ENCODE measurements around the gene AUTS2.
A peak's percentile ranks its signal among the peaks of the same experiment; 100 is the strongest.

The AUTS2 gene

GRCh38 chr7:70028620-70029019 is 430.3 kb downstream of the AUTS2 start:
- TF ChIP-seq FOXM1 (IDR thresholded peaks at IDR 0.05; ENCODE audit: borderline replicate concordance): no peak
- no peak for TF ChIP-seq NFRKB (IDR thresholded peaks at IDR 0.05)
- no peak for TF ChIP-seq HDGF (IDR thresholded peaks at IDR 0.05; ENCODE audit: borderline replicate concordance)
- CTCF ChIA-PET: no interaction called here
- POLR2A ChIA-PET: no interaction called here
- no peak for DNase-seq (ENCODE audit: extremely low spot score)

GRCh38 chr7:70029993-70030392 is 431.7 kb downstream of the AUTS2 start:
- DNase-seq (ENCODE audit: extremely low spot score): no peak
- POLR2A ChIA-PET: no interaction called here
- CTCF ChIA-PET: no interaction called here
- no peak for TF ChIP-seq CTBP1 (IDR thresholded peaks at IDR 0.05; ENCODE audit: borderline replicate concordance)
- TF ChIP-seq SP1 (IDR thresholded peaks at IDR 0.05): no peak
- TF ChIP-seq SUZ12 (IDR thresholded peaks at IDR 0.05): no peak
- TF ChIP-seq FOXA1 (IDR thresholded peaks at IDR 0.05): no peak
- TF ChIP-seq LEF1 (IDR thresholded peaks at IDR 0.05; ENCODE audit: borderline replicate concordance): no peak
- TF ChIP-seq ZNF384 (IDR thresholded peaks at IDR 0.05): no peak
- TF ChIP-seq FOXK2 (IDR thresholded peaks at IDR 0.05): no peak
- no peak for TF ChIP-seq NFRKB (IDR thresholded peaks at IDR 0.05)
- no peak for TF ChIP-seq HDGF (IDR thresholded peaks at IDR 0.05; ENCODE audit: borderline replicate concordance)
- TF ChIP-seq L3MBTL2 (conservative IDR thresholded peaks at IDR 0.05): no peak
- no peak for TF ChIP-seq BHLHE40 (IDR thresholded peaks at IDR 0.05; ENCODE audit: borderline replicate concordance)
- TF ChIP-seq ELF4 (IDR thresholded peaks at IDR 0.05): no peak
- TF ChIP-seq PKNOX1 (IDR thresholded peaks at IDR 0.05): no peak
- no peak for TF ChIP-seq TARDBP (IDR thresholded peaks at IDR 0.05)
- no peak for TF ChIP-seq ARNT (IDR thresholded peaks at IDR 0.05)
- TF ChIP-seq FOXM1 (IDR thresholded peaks at IDR 0.05; ENCODE audit: borderline replicate concordance): no peak

GRCh38 chr7:70030745-70031144 is 432.5 kb downstream of the AUTS2 start:
- ChIA-PET CTCF (no interaction called here), POLR2A (no interaction called here)
- DNase-seq (ENCODE audit: extremely low spot score): no peak
- TF ChIP-seq BHLHE40 (IDR thresholded peaks at IDR 0.05; ENCODE audit: borderline replicate concordance): no peak
- TF ChIP-seq HDGF (IDR thresholded peaks at IDR 0.05; ENCODE audit: borderline replicate concordance): no peak
- TF ChIP-seq L3MBTL2 (conservative IDR thresholded peaks at IDR 0.05): no peak
- no peak for TF ChIP-seq TARDBP (IDR thresholded peaks at IDR 0.05)

GRCh38 chr7:70031245-70031644 is 433.0 kb downstream of the AUTS2 start:
- TF ChIP-seq BHLHE40 (IDR thresholded peaks at IDR 0.05; ENCODE audit: borderline replicate concordance) (no peak), HDGF (IDR thresholded peaks at IDR 0.05; ENCODE audit: borderline replicate concordance) (no peak), FOXM1 (IDR thresholded peaks at IDR 0.05; ENCODE audit: borderline replicate concordance) (no peak), SP1 (IDR thresholded peaks at IDR 0.05) (no peak), ZNF384 (IDR thresholded peaks at IDR 0.05) (no peak), ELF4 (IDR thresholded peaks at IDR 0.05) (no peak), CTBP1 (IDR thresholded peaks at IDR 0.05; ENCODE audit: borderline replicate concordance) (no peak), ARNT (IDR thresholded peaks at IDR 0.05) (no peak), LEF1 (IDR thresholded peaks at IDR 0.05; ENCODE audit: borderline replicate concordance) (no peak), L3MBTL2 (conservative IDR thresholded peaks at IDR 0.05) (no peak), PKNOX1 (IDR thresholded peaks at IDR 0.05) (no peak), NFRKB (IDR thresholded peaks at IDR 0.05) (no peak), FOXK2 (IDR thresholded peaks at IDR 0.05) (no peak), SUZ12 (IDR thresholded peaks at IDR 0.05) (no peak), FOXA1 (IDR thresholded peaks at IDR 0.05) (no peak)
- ChIA-PET POLR2A (no interaction called here), CTCF (no interaction called here)
- no peak for DNase-seq (ENCODE audit: extremely low spot score)

- TF ChIP-seq HDGF (IDR thresholded peaks at IDR 0.05; ENCODE audit: borderline replicate concordance) (no peak), ZNF384 (IDR thresholded peaks at IDR 0.05) (peak; percentile 67)
- no peak for DNase-seq (ENCODE audit: extremely low spot score)
- ChIA-PET CTCF (no interaction called here), POLR2A (no interaction called here)
Observed at GRCh38 chr7:70032649-70033048, 434.4 kb downstream of the AUTS2 start.

GRCh38 chr7:70033226-70033625 is 435.0 kb downstream of the AUTS2 start:
- ChIA-PET POLR2A (no interaction called here), CTCF (no interaction called here)
- no peak for DNase-seq (ENCODE audit: extremely low spot score)
- TF ChIP-seq BHLHE40 (IDR thresholded peaks at IDR 0.05; ENCODE audit: borderline replicate concordance): no peak
- TF ChIP-seq ARNT (IDR thresholded peaks at IDR 0.05): no peak
- TF ChIP-seq TARDBP (IDR thresholded peaks at IDR 0.05): no peak
- TF ChIP-seq NFRKB (IDR thresholded peaks at IDR 0.05): no peak
- TF ChIP-seq SP1 (IDR thresholded peaks at IDR 0.05): no peak
- no peak for TF ChIP-seq HDGF (IDR thresholded peaks at IDR 0.05; ENCODE audit: borderline replicate concordance)
- no peak for TF ChIP-seq SUZ12 (IDR thresholded peaks at IDR 0.05)
- no peak for TF ChIP-seq FOXK2 (IDR thresholded peaks at IDR 0.05)
- TF ChIP-seq LEF1 (IDR thresholded peaks at IDR 0.05; ENCODE audit: borderline replicate concordance): no peak

GRCh38 chr7:70034999-70035398 is 436.7 kb downstream of the AUTS2 start:
- CTCF ChIA-PET: no interaction called here

More at GRCh38 chr7:70034999-70035398, 436.7 kb downstream of the AUTS2 start:
- TF ChIP-seq TARDBP (IDR thresholded peaks at IDR 0.05): no peak
- TF ChIP-seq FOXA1 (IDR thresholded peaks at IDR 0.05): no peak
- TF ChIP-seq NFRKB (IDR thresholded peaks at IDR 0.05): no peak
- no peak for TF ChIP-seq SP1 (IDR thresholded peaks at IDR 0.05)
- no peak for TF ChIP-seq ELF4 (IDR thresholded peaks at IDR 0.05)
- no peak for TF ChIP-seq CTBP1 (IDR thresholded peaks at IDR 0.05; ENCODE audit: borderline replicate concordance)
- TF ChIP-seq ARNT (IDR thresholded peaks at IDR 0.05): no peak
- TF ChIP-seq FOXM1 (IDR thresholded peaks at IDR 0.05; ENCODE audit: borderline replicate concordance): no peak
- no peak for TF ChIP-seq LEF1 (IDR thresholded peaks at IDR 0.05; ENCODE audit: borderline replicate concordance)
- TF ChIP-seq L3MBTL2 (conservative IDR thresholded peaks at IDR 0.05): no peak
- no peak for TF ChIP-seq PKNOX1 (IDR thresholded peaks at IDR 0.05)
- no peak for TF ChIP-seq FOXK2 (IDR thresholded peaks at IDR 0.05)
- TF ChIP-seq HDGF (IDR thresholded peaks at IDR 0.05; ENCODE audit: borderline replicate concordance): no peak
- TF ChIP-seq ZNF384 (IDR thresholded peaks at IDR 0.05): no peak
- no peak for TF ChIP-seq BHLHE40 (IDR thresholded peaks at IDR 0.05; ENCODE audit: borderline replicate concordance)
- TF ChIP-seq SUZ12 (IDR thresholded peaks at IDR 0.05): no peak
- POLR2A ChIA-PET: no interaction called here
- no peak for DNase-seq (ENCODE audit: extremely low spot score)
